GM18498 (cell line): ENCODE measurements around the gene C21orf58.
A peak's percentile ranks its signal among the peaks of the same experiment; 100 is the strongest.

Source experiments
- ATAC-seq: cut with Tn5 transposase; IDR thresholded peaks from one replicate; pipeline ENCODE4 v1.9.1; 2021; ENCODE audit warnings: mild to moderate bottlenecking, moderate library complexity; ENCODE audit not compliant: unreplicated experiment

C21orf58 gene

DNA sequence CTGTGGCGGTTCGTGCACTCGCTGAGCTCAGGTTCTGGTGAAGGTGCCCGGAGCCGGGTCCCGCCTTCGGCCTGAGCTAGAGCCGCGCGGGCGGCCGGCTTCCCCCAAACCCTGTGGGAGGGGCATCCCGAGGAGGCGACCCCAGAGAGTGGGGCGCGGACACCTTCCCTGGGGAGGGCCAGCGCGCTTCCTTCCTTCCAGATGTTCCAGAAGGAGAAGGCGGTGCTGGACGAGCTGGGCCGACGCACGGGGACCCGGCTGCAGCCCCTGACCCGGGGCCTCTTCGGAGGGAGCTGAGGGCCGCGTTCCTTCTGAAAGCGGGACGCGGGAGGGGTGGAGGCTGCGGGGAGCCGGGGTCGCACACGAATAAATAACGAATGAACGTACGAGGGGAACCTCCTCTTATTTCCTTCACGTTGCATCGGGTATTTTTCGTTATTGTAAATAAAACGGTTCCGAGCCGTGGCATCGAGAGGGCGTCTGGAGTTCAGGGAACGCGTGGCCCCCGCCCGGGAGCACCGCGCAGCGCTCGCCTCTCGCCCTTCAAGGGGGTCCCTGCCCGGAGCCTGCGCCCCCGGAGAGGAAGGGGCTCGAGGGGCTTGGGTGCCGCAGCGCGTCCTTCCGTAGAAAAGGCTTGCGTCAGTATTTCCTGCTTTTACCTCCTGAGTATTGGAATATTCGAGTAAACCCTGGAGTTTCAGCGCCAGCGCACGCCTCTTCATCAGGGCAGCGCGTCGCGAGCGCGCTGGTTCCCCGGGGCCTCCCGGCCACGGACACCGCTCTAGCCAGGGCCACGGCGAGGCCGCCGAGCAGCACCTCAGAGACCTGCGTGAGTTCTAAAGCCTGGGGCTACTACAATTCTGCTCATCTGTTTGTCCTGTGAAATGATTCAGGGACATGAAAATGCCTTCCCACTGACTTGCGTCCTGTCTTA is 26.1 kb downstream of the C21orf58 start:
- ATAC-seq, result no peak

DNA sequence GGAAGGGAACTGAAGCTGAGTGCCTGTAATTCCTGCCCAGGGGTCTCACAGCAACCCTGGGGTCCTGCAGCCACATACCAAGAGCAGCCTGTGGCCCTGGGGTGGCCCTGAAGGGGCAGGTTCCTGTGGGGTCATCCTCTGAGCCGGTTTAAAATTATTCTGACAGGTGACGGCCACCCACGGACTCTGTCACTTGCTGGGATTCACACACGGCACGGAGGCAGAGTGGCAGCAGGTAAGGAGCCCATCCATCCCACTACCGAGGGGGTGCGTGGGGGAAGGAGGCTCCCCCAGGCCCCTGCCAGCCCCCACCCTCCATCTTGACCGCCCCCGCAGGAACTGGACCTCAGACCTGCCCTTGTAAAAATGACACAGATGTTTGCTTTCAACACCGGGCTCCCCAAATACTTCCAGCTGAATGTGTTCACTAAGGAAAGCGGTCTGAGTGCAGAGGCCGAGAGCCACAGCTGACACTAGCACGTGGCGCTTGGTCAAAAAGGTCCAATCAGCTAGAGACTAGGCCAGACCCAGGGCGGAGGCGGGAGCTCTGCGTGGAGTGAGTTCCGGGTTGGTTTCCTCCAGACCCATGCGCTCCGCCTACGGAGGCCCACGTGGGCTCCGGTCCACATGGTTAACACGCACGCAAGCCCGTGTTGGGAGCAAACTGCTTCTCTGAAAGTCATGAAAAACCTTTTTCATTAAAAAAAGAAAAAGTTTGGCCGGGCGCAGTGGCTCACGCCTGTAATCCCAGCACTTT is 27.5 kb downstream of the C21orf58 start:
- no peak for ATAC-seq

DNA sequence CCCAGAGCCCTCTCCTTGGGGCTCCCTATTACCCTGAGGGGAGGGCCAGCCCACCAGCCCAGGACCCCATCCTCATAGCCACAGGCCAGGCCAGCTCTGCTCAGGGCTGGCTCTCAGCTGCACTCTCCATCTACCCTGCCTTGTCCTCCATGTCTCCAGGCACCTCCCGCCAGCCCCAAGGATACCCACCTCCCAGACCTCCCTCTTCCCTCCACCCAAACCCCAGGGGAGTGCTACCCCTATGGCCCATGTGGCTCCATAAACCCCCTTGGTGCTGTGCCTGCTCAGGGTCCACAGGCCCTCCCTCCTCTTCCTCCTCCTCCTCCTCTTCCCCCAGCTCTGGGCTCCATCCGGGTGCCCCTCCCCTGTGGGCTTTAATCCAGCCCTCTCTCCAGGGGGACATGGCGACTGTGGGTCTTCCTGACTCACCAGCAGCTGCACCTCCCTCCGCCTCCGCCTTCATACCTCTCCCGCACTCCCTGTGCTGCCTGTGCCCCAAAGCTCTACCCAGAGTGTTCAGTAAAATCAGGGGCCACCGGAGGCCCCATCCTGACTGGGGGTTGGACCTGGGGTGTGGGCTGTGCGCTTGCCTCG is 28.4 kb downstream of the C21orf58 start:
- no peak for ATAC-seq

DNA sequence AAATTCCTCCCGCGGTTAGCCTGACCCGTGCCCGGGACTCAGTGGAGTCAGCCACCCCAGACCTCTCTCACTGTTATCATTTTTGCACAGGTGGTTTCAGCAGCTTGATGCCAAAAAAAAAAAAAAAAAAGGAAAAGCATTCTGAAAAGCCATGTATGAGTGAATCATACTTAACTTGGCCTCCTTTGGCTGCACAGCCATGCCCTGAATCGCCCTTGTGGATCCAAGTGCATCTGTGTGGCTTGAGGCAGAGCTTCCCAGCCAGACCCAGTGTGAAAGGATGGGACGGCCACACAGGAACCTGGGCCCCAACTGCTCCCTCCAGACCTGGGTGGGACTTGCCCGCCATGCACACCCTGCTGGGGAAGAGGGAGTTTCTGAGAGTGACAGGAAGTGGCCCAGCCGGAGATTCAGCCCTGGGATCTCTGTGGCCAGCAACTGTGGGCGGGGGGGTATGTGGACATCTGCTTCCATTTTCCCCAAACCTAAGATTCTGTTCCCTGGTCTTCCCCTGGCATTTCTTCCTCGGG is 29.0 kb downstream of the C21orf58 start:
- no peak for ATAC-seq

DNA sequence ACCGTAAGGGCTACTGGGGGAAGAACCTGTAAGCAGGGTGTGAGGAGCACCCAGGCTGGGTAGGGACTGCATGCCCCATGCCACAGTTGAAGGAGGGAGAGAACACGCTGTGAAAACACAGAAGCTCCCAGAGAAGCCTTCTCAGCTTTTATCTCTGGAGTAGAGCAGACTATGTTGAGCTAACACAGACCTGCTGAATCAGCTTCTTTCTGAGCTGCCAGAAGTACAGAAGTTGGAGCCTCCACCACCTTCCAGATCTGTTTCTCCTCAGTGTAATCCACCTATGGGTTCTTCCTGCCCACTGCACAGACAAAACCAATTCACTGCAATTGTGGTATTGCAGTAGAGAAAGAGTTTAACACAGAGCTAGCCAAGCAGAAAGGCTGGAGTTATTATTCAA is 32.1 kb downstream of the C21orf58 start:
- no peak for ATAC-seq

DNA sequence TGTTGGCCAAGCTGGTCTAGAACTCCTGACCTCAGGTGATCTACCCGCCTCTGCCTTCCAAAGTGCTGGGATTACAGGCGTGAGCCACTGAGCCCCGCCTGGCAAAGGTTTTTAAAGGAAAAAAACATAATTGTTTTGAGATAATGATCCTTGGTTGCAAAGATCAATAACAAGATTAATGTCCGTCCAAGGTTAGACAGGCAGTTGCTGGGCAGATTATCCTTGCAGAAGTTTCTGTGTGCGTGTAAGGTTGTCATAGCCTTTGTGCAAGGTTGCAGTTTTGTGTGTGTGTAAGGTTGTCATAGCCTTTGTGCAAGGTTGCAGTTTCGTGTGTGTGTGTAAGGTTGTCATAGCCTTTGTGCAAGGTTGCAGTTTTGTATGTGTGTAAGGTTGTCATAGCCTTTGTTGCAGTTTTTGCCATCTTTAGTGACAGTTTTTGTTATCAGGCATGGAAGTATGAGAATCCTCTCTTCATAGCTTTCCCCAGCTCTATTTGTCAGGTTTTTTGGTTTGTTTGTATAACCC is 34.0 kb downstream of the C21orf58 start:
- ATAC-seq, result no peak

DNA sequence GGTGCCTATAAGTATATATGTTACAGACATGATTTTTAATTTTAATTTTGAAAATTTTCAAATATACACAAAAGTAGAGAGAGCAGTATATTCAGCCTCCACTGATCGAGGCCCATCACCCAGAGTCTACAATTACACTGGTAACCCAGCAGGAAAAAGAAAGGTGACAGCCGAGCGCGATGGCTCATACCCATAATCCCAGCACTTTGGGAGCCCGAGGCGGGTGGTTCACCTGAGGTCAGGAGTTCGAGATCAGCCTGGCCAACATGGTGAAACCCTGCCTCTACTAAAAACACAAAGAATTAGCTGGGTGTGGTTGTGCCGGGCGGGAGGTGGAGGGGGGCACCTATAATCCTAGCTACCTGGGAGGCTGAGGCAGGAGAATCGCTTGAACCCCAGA is 36.1 kb downstream of the C21orf58 start:
- no peak for ATAC-seq

DNA sequence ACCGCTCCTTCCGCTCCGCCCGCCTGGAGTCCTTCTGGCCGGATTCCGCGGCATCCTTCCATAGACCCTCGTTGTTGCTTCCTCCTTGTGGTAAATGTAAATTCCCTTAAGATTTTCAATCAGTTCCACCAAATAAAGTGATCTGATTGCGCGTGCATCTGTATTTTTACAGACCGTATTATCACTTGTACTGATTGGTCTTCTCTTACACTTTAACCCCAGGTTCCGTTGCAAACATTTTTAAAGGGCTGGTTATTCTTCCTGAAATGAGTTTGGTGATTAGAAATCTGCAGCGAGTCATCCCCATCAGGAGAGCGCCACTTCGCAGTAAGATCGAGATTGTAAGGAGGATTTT is 37.0 kb downstream of the C21orf58 start:
- no peak for ATAC-seq

DNA sequence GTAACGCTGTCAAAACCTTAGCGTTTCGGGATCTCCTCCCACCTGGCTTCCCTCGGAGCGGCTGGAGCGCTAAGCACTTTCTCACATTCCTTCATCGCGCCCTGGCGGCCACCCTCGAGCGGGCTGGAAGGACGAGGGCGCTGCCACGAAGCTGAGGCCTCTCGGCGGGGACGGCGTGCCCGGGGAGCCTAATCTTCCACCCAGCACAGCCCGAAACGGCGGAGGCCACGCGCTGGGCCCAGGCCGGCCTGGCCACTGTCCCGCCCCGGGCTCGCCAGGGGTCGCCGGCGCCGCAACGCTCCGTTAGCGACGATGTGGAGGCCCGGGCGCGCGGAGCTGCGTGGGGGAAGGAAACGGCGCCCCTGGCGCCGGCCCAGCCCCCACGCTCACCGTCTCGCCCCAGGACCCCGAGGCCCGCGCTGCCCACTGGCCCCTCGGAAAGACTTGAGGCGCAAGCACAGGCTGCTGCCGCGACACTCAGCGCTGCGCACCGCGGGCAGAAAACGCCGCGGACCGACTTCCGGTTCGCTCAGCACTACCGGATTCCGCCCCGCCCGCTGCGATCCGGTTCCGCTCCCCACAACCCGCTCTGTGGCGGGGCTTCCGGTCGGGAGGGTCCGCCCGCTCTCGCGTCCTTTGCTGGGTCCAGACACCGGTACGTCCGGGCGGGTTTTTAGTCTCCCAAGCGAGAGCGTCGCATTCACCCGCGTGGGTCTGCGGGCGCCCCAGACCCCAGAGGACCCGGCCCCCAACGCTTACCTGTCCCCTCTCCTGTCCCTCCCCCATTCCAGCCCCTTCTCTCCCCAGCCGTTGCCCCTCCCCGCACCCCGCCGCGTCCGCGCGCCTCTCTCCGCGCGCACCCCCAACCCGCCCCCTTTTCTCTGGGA is 37.7 kb downstream of the C21orf58 start, which contains the start of gene YBEY:
YBEY (plus strand) TSS at position 582 of the 887 bp plus-strand sequence. CDS start 572 bp downstream, outside the sequence.
- ATAC-seq, result peak; percentile 87

DNA sequence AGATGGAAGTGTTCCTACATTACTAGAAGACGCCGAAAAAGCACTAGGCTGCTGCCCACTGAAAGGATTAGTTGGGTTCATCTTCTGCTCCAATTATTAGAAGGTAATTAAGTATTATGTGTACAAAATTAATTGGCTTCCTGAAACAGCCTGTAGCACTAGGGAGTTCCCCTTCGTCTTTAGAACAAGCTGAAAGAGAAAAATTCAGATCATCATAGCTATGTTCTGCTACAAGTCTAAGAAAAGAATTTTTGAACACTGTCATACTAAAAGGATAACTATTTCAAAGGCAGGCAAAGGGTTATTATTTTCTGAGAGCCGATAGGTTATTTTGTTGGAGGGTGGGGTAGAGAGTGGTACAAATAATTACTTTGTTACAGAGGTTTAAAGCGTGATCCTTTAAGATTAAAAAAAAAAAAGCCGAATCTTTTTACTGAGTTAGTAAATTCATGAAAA is 38.4 kb downstream of the C21orf58 start, which contains the start of gene MCM3AP:
MCM3AP (minus strand) TSS at position 406 of the 456 bp plus-strand sequence; CDS start at position 81, 325 bp downstream.
- ATAC-seq, result no peak

DNA sequence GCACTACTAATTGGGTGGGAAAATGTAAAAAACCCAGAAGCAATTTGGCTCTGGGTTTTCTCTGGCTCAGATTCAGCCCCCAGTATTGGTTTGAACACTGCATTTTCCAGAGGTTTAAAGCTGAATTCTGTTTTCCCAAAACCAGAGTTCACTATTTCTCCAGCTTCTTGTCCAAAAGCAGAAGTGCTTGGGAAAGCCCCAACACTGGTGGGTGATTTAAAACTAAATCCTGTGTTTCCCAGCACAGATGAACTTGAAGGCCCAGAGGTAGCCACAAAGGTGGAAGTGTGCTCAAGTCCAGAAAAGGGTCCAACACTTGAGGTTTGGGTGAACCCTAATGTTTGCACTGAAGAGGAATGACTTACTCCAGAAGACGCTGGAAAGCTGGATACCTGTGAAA is 38.9 kb downstream of the C21orf58 start:
- ATAC-seq, result no peak

DNA sequence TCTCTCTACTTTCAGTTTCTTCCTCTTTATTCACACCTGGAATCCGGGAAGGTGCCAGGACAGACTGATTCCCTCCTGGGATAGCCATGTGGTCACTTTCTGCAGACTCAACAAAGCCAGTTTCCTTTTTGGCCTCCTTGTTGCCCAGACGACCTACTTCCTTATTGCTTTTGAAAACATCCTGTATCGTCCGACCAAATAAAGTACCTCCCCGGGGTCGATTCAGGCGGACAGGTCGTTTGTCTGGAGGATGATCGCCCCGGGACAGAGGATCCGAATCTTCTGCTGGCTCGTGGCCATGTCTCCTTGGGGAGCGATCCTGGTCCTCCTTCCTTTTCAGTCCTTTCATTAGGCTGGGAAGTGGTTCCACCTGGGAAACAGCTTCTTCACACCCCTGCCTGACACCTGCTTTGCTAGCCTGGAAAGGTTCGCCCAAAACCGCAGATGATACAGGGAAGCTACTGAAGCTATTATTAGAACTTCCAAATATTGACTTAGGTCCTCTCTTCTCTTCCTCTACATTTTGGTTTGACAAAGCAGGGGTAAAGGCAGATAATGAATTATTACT is 39.5 kb downstream of the C21orf58 start:
- ATAC-seq, result no peak

DNA sequence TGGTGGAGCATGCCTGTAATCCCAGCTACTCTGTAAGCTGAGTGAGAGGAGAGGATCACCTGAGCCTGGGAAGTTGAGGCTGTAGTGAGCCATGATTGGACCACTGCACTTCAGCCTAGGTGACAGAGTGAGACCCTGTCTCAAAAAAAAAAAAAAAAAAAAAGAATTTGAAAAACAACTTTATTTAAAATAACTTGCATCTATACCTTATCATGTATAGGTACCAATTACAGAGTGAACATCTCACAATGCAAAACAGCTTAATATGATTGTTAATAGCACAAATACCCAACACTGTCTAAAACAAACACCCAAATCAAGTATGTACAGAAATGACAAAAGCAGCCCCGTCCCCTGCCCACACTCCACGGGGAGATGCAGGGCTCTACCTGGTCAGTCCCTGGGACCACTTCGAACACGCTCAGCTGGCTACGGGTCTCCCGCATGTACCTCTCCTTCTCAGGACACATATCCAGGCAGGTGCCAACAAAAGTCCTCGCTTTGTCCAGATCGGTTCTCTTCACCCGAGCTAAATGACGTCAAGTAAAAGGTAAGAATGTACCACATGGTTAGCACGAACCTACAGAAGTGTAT is 48.8 kb downstream of the C21orf58 start:
- ATAC-seq, result no peak

DNA sequence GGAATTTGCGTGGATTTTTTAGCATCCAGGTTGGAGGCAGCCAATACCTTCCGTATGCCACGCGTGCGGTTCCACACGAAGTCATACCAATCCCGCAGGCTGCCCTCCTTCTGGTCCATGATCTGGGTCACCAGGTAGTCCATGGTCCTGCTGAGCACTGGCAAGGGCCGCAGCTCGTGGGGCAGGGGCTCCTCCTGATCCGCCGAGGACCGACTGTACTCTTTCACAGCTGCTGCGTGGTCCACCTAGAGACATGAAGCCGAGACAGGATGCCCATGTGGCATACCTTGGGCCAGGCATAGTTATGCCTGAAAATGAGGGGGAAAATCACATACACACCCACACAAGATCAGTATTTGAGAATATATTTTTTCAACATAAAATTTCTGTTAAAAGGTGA is 50.3 kb downstream of the C21orf58 start:
- no peak for ATAC-seq

DNA sequence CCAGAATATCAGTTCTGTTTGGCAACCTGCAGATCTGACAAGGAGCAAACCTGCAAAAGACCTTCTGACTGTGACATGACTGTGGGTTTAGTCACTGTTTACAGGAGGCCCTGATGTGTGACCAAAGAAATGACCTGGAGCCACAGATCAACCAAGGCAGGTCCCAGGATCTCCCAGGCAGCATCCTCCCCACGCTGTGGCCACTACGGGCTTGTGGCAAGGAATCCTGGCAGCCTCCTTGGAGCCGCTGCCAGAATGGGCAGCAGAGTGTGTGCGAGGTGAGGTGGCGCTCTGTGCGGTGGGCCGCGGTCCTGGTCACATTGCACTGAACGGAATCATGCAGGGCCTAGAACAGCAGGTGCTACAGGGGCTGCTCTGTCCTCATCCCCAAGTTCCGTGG is 54.2 kb downstream of the C21orf58 start:
- ATAC-seq, result no peak

DNA sequence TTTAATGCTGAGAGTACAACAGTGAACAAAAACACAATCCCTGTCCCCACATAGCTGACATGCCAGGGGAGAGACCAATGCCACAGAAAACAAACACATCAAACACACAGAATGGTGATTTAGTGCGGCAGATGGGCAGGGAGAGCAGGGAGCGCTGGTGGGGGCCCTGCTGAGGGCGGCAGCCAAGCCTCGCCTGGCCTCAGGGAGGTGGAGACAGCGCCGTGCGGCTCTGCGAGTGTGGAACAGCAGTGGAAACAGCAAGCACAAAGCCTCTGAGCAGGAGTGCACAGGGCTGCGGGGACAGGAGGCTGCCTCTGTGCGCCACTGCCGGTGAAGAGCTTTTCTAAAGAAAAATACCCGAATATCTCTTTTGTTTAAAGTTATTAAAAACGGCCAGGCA is 55.3 kb downstream of the C21orf58 start:
- ATAC-seq, result no peak

DNA sequence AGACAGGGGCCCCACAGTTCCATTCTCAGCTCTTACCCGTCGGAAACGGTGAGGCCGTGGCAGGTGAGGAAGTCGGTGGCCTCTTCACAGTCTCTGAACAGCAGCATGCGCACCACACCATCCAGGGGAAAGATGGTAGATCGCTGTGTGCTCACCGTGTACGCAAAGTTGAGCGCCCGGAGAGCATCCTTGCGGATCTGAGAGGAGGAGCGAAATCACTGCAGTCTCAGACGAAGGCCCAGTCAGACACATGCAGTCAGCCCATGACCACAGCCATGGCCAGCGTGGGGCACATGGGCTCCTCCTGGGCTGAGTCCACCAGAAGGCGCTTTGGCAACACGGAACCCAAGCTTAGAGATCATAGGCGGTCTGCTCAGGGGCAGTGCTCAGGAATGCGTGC is 56.7 kb downstream of the C21orf58 start:
- no peak for ATAC-seq

DNA sequence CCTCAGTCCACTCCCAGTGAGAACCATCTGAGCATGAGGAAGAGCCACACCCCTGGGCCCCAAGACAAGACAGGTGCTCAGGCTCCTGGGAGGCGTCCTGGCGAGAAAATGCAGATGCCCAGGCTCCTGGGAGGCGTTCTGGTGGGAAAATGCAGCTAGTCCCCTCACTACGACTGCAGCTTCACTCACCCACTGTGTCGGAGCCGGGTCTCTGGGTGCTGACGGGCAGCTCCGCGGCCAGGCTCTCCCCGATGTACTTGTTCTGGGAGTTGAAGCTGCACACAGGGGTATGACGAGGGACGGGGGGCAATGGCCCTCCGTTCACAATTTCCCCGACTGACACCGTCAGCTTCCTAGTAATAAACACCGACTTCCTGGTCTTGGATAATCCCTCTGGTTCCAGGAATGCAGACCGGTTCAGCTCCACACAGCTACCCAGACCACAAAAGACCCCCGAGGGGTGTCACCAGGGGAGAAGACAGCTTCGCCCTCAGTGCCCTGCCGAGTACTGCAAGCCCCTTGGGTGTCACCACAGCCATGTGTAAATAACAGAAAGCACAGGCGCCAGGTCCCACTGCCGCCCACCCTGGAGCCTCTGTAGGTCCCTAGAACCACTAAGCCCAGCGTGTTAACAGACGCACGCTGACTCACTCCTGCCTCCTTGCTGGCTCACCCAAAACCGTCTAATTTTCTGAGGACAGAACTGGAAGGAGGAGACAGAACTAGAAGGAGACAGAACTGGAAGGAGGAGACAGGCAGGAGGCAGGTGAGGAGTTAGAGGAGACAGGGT is 57.7 kb downstream of the C21orf58 start:
- no peak for ATAC-seq
